Breast epithelium (tissue), 4 donors: ENCODE measurements around the gene ROR1. TPM values are rescaled to one million over a fixed set of nuclear protein-coding genes. Genes with fewer than 3 reads are reported as not detected.

Experiments used
- DNase-seq, 2 donors: peaks; one replicate each; pipeline ENCODE4 v3.0.0-alpha.2; 2019; ENCODE audit warnings: low spot score in 2 of 2
- H3K27ac ChIP-seq, 2 donors: fragments of 200-600 bp; sonication (generic) in 1 of 2; one replicate each; pipeline ENCODE4 v1.5.1; 2016 to 2019; ENCODE audit warnings: mild to moderate bottlenecking in 1 of 2
- H3K27me3 ChIP-seq, 2 donors: fragments of 200-600 bp; sonication (generic) in 1 of 2; one replicate each; pipeline versions ENCODE4 v1.5.1 to v1.6.0; 2017 to 2019; ENCODE audit warnings: control low read depth in 1 of 2, mild to moderate bottlenecking in 1 of 2
- H3K36me3 ChIP-seq: fragments of 200-600 bp; one replicate; pipeline ENCODE4 v1.5.1; 2019
- H3K4me1 ChIP-seq, 2 donors: fragments of 200-600 bp; sonication (generic); one replicate each; pipeline ENCODE4 v1.5.1; 2016 to 2019; ENCODE audit warnings: control low read depth in 1 of 2
- H3K4me3 ChIP-seq, 3 donors: fragments of 200-600 bp; sonication (generic); 1 replicate in 2 of 3; 2 replicates in 1 of 3; pipeline ENCODE4 v1.5.1; 2016 to 2019; ENCODE audit warnings: mild to moderate bottlenecking in 3 of 3, moderate library complexity in 2 of 3
- H3K9me3 ChIP-seq, 2 donors: fragments of 200-600 bp; sonication (generic) in 1 of 2; one replicate each; pipeline ENCODE4 v1.5.1; 2016 to 2019; ENCODE audit warnings: control low read depth in 1 of 2
- CTCF ChIP-seq, 3 donors: fragments of 450-650 bp; IDR thresholded peaks; one replicate each; pipeline ENCODE4 v1.5.1; 2016 to 2017; ENCODE audit warnings: antibody characterized with exemption in 3 of 3, mild to moderate bottlenecking in 3 of 3, moderate library complexity in 3 of 3
- POLR2A ChIP-seq: fragments of 450-650 bp; IDR thresholded peaks from one replicate; pipeline ENCODE4 v1.6.1; 2016; ENCODE audit warnings: antibody characterized with exemption, mild to moderate bottlenecking, moderate library complexity
- POLR2AphosphoS5 ChIP-seq, 3 donors: sonication (generic); formaldehyde crosslinking; IDR thresholded peaks; one replicate each; pipeline ENCODE4 v1.6.1; 2017; ENCODE audit warnings: antibody characterized with exemption in 3 of 3
- intact Hi-C: fragments of 100-400 bp; cut with DNase I; formaldehyde crosslinking; loops from one replicate; pipeline ENCODE4 v1.15.1; 2023; ENCODE audit warnings: low total_unique reads
- total RNA-seq, 3 donors: library from RNA; depleted of rRNA; stranded (reverse); fragments of >200 nt; gene quantifications; one replicate each; pipeline ENCODE4 v1.1.0, GENCODE V29; 2016

The ROR1 gene
- total RNA-seq, 3 donors from 2014 or later, result 5.9 to 11.6 (median 7.7) TPM

DNA sequence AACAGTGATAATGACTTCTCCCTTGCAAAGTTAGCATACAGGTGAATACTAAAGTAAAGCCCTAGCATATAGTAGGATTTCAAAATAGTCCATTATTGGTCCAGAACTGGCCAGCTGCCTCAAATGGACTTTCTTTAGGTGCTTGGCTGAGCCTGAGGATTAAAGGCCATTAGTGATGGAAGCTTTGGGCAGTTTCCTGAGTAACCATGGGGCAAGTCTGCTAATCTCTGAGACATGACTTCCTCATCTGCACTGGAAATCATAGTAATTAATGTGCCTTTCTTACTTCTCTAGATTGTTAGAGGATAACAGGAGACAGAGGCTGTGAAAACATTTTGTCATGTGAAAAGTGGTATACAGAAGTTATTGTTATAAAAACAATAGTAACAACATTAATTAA is 273.1 kb downstream of the ROR1 start:
- intact Hi-C loops, result no loop called here
- Histone ChIP-seq H3K27ac (no peak overlapping the region), H3K4me1 (no peaks in the 10 kb centered on the region), H3K4me3 (no peak overlapping the region), H3K9me3 (no peaks in the 10 kb centered on the region), H3K27me3 (no peaks in the 10 kb centered on the region), H3K36me3 (no peaks in the 10 kb centered on the region)
- TF ChIP-seq CTCF (IDR thresholded peaks at IDR 0.05), result no peak
- TF ChIP-seq POLR2AphosphoS5 (IDR thresholded peaks at IDR 0.05), result no peak
- TF ChIP-seq POLR2A, result no peak
- no peak for DNase-seq

GRCh38 chr1:64047549-64047996 is 273.8 kb downstream of the ROR1 start:
- no peaks in the 10 kb centered on the region for H3K27me3 ChIP-seq
- DNase-seq, result no peak
- no peak overlapping the region for H3K4me3 ChIP-seq
- intact Hi-C loops, result no loop called here
- no peaks in the 10 kb centered on the region for H3K9me3 ChIP-seq
- H3K4me1 ChIP-seq, result no peaks in the 10 kb centered on the region
- TF ChIP-seq POLR2AphosphoS5 (IDR thresholded peaks at IDR 0.05) (no peak), POLR2A (no peak), CTCF (IDR thresholded peaks at IDR 0.05) (no peak)
- H3K27ac ChIP-seq, result no peak overlapping the region
- no peaks in the 10 kb centered on the region for H3K36me3 ChIP-seq

DNA sequence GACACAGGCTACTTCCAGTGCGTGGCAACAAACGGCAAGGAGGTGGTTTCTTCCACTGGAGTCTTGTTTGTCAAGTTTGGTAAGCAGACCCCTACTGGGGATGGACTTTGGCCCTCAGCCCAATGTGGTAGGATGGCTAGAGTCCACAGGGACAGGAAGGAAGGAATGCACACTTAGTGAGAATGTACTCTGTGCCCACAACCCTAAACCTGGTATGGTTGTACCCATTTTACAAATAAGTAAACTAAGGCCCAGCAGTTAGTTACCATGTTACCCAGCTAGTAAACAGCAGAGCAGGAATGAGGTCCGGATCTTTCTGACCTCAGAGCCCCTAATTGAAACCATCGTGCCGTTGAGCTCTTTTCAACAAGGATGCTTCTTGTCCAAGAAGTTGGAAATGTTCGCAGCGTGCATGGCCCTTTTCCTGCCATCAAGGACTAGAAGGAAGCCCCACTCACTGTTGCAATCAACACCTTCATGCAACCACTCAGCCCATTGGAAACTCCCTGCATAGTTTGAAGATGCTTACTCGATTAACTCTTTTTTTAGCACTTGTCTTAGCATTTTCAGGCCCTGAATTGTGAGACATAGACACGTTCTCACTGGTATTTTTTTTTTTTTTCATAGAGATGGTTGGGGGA is 276.2 kb downstream of the ROR1 start:
- Histone ChIP-seq H3K4me3 (no peak overlapping the region), H3K36me3 (no peaks in the 10 kb centered on the region), H3K9me3 (no peaks in the 10 kb centered on the region), H3K27ac (no peak overlapping the region), H3K27me3 (no peaks in the 10 kb centered on the region), H3K4me1 (no peaks in the 10 kb centered on the region)
- TF ChIP-seq POLR2AphosphoS5 (IDR thresholded peaks at IDR 0.05), result no peak
- no peak for TF ChIP-seq POLR2A
- TF ChIP-seq CTCF (IDR thresholded peaks at IDR 0.05), result no peak
- DNase-seq, result no peak
- intact Hi-C loops, result no loop called here

- Histone ChIP-seq H3K4me1 (no peaks in the 10 kb centered on the region), H3K9me3 (no peaks in the 10 kb centered on the region), H3K36me3 (no peaks in the 10 kb centered on the region), H3K27me3 (no peaks in the 10 kb centered on the region), H3K4me3 (no peak overlapping the region), H3K27ac (no peak overlapping the region)
- intact Hi-C loops, result no loop called here
- TF ChIP-seq POLR2AphosphoS5 (IDR thresholded peaks at IDR 0.05) (no peak), POLR2A (no peak), CTCF (IDR thresholded peaks at IDR 0.05) (no peak)
- DNase-seq, result no peak
These were observed 276.8 kb downstream of the ROR1 start for GRCh38 chr1:64050601-64051000.

GRCh38 chr1:64051796-64052195 is 278.0 kb downstream of the ROR1 start:
- Histone ChIP-seq H3K4me1 (no peaks in the 10 kb centered on the region), H3K27ac (no peak overlapping the region), H3K9me3 (no peaks in the 10 kb centered on the region), H3K4me3 (no peak overlapping the region), H3K27me3 (no peaks in the 10 kb centered on the region), H3K36me3 (no peaks in the 10 kb centered on the region)
- intact Hi-C loops, result no loop called here
- no peak for TF ChIP-seq CTCF (IDR thresholded peaks at IDR 0.05)
- no peak for TF ChIP-seq POLR2A
- TF ChIP-seq POLR2AphosphoS5 (IDR thresholded peaks at IDR 0.05), result no peak
- DNase-seq, result no peak
